NOMO-1 treated with dmso at 0.1 percent for 144 hours (cell line): ENCODE measurements around the gene CLASP2.

Experiments
- DNase-seq: peaks from one replicate; lab custom pipeline; 2025; ENCODE audit not compliant: unreplicated experiment; lab: John Stamatoyannopoulos, UW

Gene CLASP2

GRCh38 chr3:33557279-33557678 is 160.8 kb downstream of the CLASP2 start:
- no peak for DNase-seq

- DNase-seq, result no peak
These were observed 171.0 kb downstream of the CLASP2 start for GRCh38 chr3:33547101-33547500.

- DNase-seq, result no peak
These were observed 173.9 kb downstream of the CLASP2 start for GRCh38 chr3:33544126-33544525.

- DNase-seq, result no peak
These were observed 174.5 kb downstream of the CLASP2 start for GRCh38 chr3:33543601-33544000.

- no peak for DNase-seq
These were observed 176.1 kb downstream of the CLASP2 start for GRCh38 chr3:33541918-33542317.

GRCh38 chr3:33538678-33539339 is 179.2 kb downstream of the CLASP2 start:
- DNase-seq, result no peak

GRCh38 chr3:33537133-33537532 is 180.9 kb downstream of the CLASP2 start:
- DNase-seq, result no peak

- DNase-seq, result no peak
These were observed 191.3 kb downstream of the CLASP2 start for GRCh38 chr3:33526787-33527186.

- DNase-seq, result no peak
These were observed 192.8 kb downstream of the CLASP2 start for GRCh38 chr3:33525232-33525631.

GRCh38 chr3:33523093-33523667 is 194.9 kb downstream of the CLASP2 start:
- DNase-seq, result no peak

GRCh38 chr3:33521736-33522135 is 196.3 kb downstream of the CLASP2 start:
- no peak for DNase-seq

GRCh38 chr3:33513262-33513863 is 204.7 kb downstream of the CLASP2 start:
- no peak for DNase-seq

- no peak for DNase-seq
These were observed 213.0 kb downstream of the CLASP2 start for GRCh38 chr3:33505027-33505426.

GRCh38 chr3:33496449-33496848 is 221.6 kb downstream of the CLASP2 start:
- DNase-seq, result no peak

GRCh38 chr3:33491721-33492120 is 226.3 kb downstream of the CLASP2 start:
- no peak for DNase-seq

GRCh38 chr3:33490641-33491241 is 227.3 kb downstream of the CLASP2 start:
- DNase-seq, result no peak

- no peak for DNase-seq
These were observed 229.4 kb downstream of the CLASP2 start for GRCh38 chr3:33488683-33489082.

- no peak for DNase-seq
These were observed 229.8 kb downstream of the CLASP2 start for GRCh38 chr3:33488246-33488645.

- no peak for DNase-seq
These were observed 235.9 kb downstream of the CLASP2 start for GRCh38 chr3:33482111-33482521.

GRCh38 chr3:33474896-33475295 is 243.2 kb downstream of the CLASP2 start:
- no peak for DNase-seq

GRCh38 chr3:33473813-33474212 is 244.2 kb downstream of the CLASP2 start:
- no peak for DNase-seq

GRCh38 chr3:33467786-33468185 is 250.3 kb downstream of the CLASP2 start:
- DNase-seq, result no peak
